Measurements from ENCODE around the gene DLG2. TPM values are rescaled to one million over a fixed set of nuclear protein-coding genes. Genes with fewer than 3 reads are reported as not detected.

DLG2 gene
- total RNA-seq, 1 experiment from 2014 or later: 17.5 TPM

DNA sequence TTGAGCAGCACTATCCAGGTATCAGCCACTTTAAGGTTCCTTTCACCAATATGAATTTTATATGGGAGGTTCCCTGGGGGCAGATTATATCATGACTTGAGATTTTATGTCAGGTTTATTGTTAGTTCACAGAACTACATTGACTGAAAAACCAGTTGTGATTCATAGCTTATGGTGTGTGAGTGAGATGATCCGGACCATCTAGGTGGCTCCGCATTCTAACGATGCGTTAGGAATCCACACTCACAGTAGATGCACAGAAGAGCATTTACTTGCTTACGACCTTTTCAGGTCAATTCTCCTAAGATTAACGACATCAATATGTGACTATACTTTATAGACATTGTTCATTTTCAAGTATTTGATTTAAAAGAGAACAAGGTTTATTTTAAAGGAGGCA, 1356.7 kb downstream of the DLG2 start:
- ChIA-PET POLR2A (no interaction called here), CTCF (no interaction called here)
- Mint-ChIP-seq H3K4me1 (no peaks in the 10 kb centered on the region), H3K9me3 (no peaks in the 10 kb centered on the region), H3K27me3 (ENCODE audit: low read depth) (no peaks in the 10 kb centered on the region), H3K4me3 (no peak overlapping the region), H3K27ac (no peak overlapping the region), H3K36me3 (no peaks in the 10 kb centered on the region)
- no peak for TF ChIP-seq MXD4 (CRISPR knock-in tag; IDR thresholded peaks at IDR 0.05; ENCODE audit: borderline replicate concordance)
- TF ChIP-seq ZNF232 (CRISPR knock-in tag; IDR thresholded peaks at IDR 0.05): no peak
- no peak for TF ChIP-seq SMAD4 (CRISPR knock-in tag; IDR thresholded peaks at IDR 0.05)
- TF ChIP-seq CBFB (CRISPR knock-in tag; IDR thresholded peaks at IDR 0.05; ENCODE audit: low read depth): no peak
- no peak for TF ChIP-seq ELF4 (CRISPR knock-in tag; IDR thresholded peaks at IDR 0.05; ENCODE audit: low read depth)
- no peak for TF ChIP-seq STAT6 (CRISPR knock-in tag; conservative IDR thresholded peaks at IDR 0.05; ENCODE audit: low read depth)
- TF ChIP-seq AFF4 (CRISPR knock-in tag; IDR thresholded peaks at IDR 0.05; ENCODE audit: borderline replicate concordance): no peak
- TF ChIP-seq NFATC4 (CRISPR knock-in tag; IDR thresholded peaks at IDR 0.05): no peak
- TF ChIP-seq FOXK1 (CRISPR knock-in tag; IDR thresholded peaks at IDR 0.05): no peak
- TF ChIP-seq ESRRA (CRISPR knock-in tag; IDR thresholded peaks at IDR 0.05; ENCODE audit: borderline replicate concordance): no peak
- no peak for TF ChIP-seq NFYB (CRISPR knock-in tag; conservative IDR thresholded peaks at IDR 0.05; ENCODE audit: low read depth)
- DNase-seq (ENCODE audit: low spot score): no peak
- ATAC-seq: no peak

DNA sequence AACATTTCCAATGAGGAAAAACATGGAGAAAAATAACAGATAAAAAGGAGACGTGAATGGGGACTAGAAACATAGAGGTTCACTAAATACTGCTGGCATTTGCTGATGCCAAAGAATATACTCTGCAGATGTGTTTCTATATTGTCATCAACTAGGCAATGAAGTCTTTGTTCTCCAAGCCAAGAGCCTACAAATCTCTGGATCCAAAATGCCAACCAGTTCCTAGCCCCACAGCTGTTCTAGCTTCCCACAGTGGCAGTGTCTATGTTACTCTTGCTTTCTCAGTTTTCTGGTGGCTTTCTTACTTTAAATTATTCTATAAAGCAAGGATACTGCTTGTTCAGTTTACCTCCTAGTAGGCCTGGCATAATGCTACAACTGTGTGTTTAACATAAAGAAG, 1363.1 kb downstream of the DLG2 start:
- no peak overlapping the region for H3K4me3 Mint-ChIP-seq
- no peaks in the 10 kb centered on the region for H3K27me3 Mint-ChIP-seq (ENCODE audit: low read depth)
- CTCF ChIA-PET: interaction anchor here (1.4 kb wide), 1 partner anchor 427 kb away, joined by 6 read pairs; no protein-coding TSS in a partner anchor
- POLR2A ChIA-PET: no interaction called here
- no peak for ATAC-seq
- H3K36me3 Mint-ChIP-seq: no peaks in the 10 kb centered on the region
- no peak for DNase-seq (ENCODE audit: low spot score)
- H3K9me3 Mint-ChIP-seq: no peaks in the 10 kb centered on the region
- no peak overlapping the region for H3K27ac Mint-ChIP-seq
- no peaks in the 10 kb centered on the region for H3K4me1 Mint-ChIP-seq
- TF ChIP-seq FOXK1 (CRISPR knock-in tag; IDR thresholded peaks at IDR 0.05) (no peak), ESRRA (CRISPR knock-in tag; IDR thresholded peaks at IDR 0.05; ENCODE audit: borderline replicate concordance) (no peak), ZNF396 (CRISPR knock-in tag; IDR thresholded peaks at IDR 0.05; ENCODE audit: borderline replicate concordance) (no peak), SP1 (CRISPR knock-in tag; conservative IDR thresholded peaks at IDR 0.05) (no peak), AFF4 (CRISPR knock-in tag; IDR thresholded peaks at IDR 0.05; ENCODE audit: borderline replicate concordance) (no peak), FOXP1 (CRISPR knock-in tag; IDR thresholded peaks at IDR 0.05; ENCODE audit: borderline replicate concordance) (no peak), ZNF219 (CRISPR knock-in tag; IDR thresholded peaks at IDR 0.05; ENCODE audit: borderline replicate concordance) (no peak), JUN (CRISPR knock-in tag; IDR thresholded peaks at IDR 0.05) (no peak), ZNF263 (CRISPR knock-in tag; IDR thresholded peaks at IDR 0.05; ENCODE audit: low read depth) (no peak), AR (CRISPR knock-in tag; IDR thresholded peaks at IDR 0.05) (no peak)
- TF ChIP-seq, protein P1, sequence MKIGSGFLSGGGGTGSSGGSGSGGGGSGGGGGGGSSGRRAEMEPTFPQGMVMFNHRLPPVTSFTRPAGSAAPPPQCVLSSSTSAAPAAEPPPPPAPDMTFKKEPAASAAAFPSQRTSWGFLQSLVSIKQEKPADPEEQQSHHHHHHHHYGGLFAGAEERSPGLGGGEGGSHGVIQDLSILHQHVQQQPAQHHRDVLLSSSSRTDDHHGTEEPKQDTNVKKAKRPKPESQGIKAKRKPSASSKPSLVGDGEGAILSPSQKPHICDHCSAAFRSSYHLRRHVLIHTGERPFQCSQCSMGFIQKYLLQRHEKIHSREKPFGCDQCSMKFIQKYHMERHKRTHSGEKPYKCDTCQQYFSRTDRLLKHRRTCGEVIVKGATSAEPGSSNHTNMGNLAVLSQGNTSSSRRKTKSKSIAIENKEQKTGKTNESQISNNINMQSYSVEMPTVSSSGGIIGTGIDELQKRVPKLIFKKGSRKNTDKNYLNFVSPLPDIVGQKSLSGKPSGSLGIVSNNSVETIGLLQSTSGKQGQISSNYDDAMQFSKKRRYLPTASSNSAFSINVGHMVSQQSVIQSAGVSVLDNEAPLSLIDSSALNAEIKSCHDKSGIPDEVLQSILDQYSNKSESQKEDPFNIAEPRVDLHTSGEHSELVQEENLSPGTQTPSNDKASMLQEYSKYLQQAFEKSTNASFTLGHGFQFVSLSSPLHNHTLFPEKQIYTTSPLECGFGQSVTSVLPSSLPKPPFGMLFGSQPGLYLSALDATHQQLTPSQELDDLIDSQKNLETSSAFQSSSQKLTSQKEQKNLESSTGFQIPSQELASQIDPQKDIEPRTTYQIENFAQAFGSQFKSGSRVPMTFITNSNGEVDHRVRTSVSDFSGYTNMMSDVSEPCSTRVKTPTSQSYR (CRISPR knock-in tag; IDR thresholded peaks at IDR 0.05): no peak

Measured in WTC11 (cell line).